SH-SY5Y (cell line): ENCODE measurements around the gene VIPR1.

ENCODE experiments used
- GATA2 ChIP-seq: IDR thresholded peaks from 2 replicates; pipeline ENCODE4 v1.6.1; 2011; ENCODE audit warnings: mild to moderate bottlenecking, low read depth, low read length
- GATA3 ChIP-seq: IDR thresholded peaks from 2 replicates; pipeline ENCODE4 v1.6.1; 2011; ENCODE audit warnings: low read depth, mild to moderate bottlenecking, low read length, moderate library complexity

The VIPR1 gene

GRCh38 chr3:42546691-42547213 is 44.3 kb downstream of the VIPR1 start:
- TF ChIP-seq GATA2 (no peak), GATA3 (no peak)

GRCh38 chr3:42547401-42547945 is 45.0 kb downstream of the VIPR1 start:
- no peak for TF ChIP-seq GATA2
- TF ChIP-seq GATA3 = no peak

DNA sequence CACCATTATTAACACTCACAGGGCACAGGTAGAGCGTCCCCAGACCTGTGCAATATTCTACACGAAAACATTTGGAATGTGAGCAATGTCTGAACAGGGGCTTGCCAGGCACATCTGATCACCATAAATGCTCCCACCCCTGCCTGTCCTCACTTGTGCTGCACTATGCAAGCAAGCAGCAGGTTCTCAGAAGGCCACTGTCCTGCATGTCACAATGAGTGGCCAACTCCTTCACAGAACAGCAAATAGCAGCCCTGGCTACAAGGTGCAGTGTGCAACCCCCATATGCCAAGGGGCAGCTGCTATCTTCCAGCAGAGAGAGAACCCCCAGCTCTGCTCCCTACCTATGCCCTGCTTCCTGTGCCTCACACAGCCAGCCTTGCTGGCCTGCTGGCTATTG is 46.7 kb downstream of the VIPR1 start:
- TF ChIP-seq GATA2 (no peak), GATA3 (no peak)

- TF ChIP-seq GATA2 = no peak
- TF ChIP-seq GATA3 = no peak
Measured at GRCh38 chr3:42550250-42550649, 47.8 kb downstream of the VIPR1 start.

DNA sequence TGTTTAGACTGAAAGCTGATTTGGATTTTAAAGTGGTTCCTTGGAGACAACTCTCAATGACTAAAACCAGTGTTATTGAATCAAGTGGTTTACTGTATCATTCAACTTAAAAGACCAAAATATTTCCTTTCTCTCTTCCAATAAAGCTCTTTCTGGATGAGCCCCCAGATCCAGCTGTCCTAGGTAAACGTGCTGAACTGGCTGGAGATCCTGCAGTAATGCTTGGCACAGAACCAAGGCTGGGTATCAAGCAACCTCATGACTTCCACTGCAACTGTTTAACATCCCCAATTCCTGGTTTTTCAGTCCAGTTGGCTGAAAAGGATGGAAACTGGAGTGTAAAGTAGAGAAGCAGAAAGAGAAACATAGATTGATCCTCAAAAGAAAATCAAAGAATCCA is 50.4 kb downstream of the VIPR1 start:
- TF ChIP-seq GATA3 (no peak), GATA2 (no peak)

- TF ChIP-seq GATA3 = no peak
Measured at GRCh38 chr3:42556089-42556632, 53.7 kb downstream of the VIPR1 start.

GRCh38 chr3:42557854-42558253 is 55.4 kb downstream of the VIPR1 start:
- no peak for TF ChIP-seq GATA3
- TF ChIP-seq GATA2 = no peak

DNA sequence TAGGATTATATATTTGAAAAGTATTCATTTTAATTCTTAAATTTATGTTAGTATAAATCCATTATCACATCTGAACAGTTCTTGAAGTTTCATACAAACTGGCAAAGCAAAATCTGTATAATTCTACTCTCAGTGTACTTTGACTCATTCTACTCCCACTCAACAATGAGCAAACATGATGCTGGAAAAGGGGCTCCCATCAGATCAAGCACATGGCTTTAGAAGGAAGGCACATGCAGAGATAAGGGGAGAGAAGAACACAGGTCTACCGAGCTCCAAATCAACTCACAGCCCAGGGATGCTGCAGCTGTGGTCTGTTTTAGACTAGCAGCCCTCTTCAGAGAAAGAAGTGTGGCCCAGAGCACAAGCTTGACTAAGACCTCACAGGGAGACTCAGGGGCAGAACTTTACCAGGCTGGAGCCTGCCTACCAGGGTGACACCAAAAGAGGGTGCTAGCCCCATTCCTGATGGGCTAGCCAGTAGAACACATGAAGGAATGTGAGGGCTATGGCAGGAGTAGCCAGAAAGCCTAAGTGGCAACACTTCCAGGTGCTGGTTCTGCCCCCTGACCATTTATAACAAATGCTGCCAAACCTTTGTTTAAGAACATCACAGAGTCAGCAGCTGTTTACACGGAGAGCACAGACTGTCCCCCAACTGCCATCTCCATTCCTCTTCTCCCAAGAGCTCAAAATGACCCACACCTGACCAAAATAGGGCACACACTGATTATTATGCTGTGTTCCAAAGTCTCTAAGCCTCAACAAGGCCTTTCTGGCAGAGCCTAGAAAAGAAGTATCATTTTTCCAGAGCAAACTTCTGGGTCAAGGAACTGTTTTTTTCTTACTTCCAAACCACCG is 59.8 kb downstream of the VIPR1 start:
- TF ChIP-seq GATA2 (no peak), GATA3 (no peak)

DNA sequence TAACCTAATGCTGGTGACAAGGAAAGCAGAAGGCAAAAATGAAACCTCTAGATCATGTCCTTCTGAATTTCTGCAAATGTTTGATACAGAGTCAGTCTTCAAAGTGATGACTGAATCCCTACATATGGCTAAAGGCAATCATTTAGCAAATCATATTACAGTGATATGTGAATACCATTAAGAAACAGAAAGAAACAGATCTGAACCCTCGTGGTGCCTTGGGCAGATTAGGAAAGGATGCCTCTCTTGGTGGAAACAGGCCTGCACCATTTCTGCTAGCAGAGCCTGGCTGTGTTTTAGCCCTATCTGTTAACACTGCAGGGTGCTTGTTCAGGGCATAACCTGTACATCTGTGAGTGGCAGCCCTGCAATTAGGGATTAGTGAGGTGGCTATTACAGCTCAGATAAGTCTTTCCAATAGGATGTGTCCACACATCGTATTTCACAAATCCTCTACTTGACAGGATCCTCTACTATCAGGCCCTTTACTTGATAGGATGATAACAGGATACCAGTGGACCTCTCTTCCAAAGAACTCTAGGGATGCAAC is 67.2 kb downstream of the VIPR1 start:
- TF ChIP-seq GATA3 = no peak
- TF ChIP-seq GATA2 = no peak

DNA sequence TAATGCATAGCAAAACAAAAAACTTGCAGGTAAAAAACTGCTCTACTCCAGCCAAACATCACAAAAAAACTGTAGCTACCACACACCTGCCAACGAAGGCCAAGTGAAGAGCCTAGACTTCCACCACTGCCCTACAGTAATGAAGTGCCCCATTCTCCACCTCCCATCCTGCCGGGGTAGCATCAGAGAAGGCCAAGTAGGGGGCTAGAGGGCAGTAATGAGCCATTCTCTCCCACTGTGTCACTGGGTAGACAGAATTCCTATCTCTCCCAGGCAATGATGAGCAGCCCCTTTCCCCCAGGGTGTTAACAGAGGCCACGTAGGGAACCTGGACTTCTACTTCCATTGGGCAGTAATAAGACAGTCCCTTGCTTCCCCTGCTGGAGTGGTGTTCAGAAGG is 69.8 kb downstream of the VIPR1 start:
- TF ChIP-seq GATA2 (no peak), GATA3 (no peak)

GRCh38 chr3:42575137-42575741 is 72.8 kb downstream of the VIPR1 start:
- no peak for TF ChIP-seq GATA3
- no peak for TF ChIP-seq GATA2

DNA sequence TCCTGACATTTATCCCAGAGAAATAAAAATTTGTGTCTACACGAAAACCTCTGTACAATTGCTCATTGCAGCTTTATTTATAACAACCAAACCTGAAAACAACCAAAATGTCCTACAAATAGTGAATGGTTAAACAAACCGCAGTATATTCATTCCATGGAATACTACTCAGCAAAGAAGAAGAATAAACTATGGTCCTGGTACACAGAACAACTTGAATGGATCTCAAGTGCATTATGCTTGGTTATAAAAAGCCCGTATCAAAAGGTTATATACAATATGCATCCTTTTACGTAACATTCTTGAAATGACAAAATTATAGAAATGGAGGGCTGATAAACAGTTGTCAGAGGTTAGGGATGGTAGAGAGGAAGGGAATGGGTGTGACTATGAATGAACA is 75.6 kb downstream of the VIPR1 start:
- TF ChIP-seq GATA2 (no peak), GATA3 (no peak)

DNA sequence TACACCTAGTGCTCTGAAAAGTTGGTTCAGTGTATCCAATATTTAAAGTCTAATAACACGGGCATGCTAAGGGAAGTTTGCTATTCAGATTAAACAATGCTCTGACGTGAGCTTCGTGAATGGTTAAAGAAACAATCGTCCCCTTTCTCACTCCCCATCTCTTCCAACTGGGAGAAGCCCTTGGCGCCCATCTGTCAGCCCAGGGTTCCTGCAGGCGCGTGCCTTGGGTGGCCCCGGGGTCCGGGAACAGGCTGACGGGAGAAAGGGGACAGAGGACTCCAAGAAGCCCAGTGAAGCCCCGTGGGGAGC is 78.9 kb downstream of the VIPR1 start:
- no peak for TF ChIP-seq GATA3
- no peak for TF ChIP-seq GATA2

DNA sequence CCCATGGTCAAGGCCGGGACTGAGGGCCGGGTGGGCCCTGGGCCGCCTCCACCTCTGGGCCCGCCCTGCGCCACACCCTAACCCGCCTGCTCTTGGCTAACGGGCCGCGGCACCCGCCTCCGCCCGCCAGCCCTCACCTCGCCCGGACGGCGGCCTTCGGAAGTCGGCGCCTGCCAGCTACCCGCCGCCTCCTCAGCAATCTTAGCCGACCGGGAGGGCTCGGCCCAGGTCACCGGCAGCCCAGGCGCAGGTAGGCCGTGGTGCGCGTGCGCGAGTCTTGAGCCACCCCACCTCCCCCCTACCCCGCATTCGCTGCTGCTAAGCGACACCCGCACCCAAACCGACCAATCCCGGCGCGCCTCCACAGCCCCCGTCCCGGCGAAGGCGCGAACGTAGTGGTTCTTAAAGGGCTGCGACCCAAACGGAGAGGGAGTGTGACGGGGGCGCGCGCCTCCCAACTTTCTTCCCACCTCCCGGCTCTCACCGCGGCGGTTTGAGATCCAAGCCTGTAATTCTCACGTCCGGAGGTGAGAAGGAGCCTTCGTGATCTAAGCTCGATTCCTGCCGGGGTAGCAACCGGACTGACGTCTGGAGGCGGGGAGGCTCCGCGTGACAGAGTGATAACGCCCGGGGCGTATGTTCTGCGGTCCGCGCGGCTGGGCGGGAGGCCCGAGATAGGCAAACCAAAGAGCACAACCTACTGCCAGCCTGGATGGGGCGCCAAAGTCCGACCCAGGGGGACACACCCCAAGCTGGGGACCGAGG is 79.4 kb downstream of the VIPR1 start, which contains the start of gene SEC22C:
SEC22C (minus strand) TSS at position 259 of the 765 bp plus-strand sequence. CDS start 12,921 bp downstream, outside the sequence.
- TF ChIP-seq GATA2 (no peak), GATA3 (no peak)
